Panc1 (cell line): ENCODE results near the gene RASAL1.

ENCODE experiments used
- CTCF ChIP-seq: fragments of 450-650 bp; IDR thresholded peaks from 2 replicates; pipeline ENCODE4 v1.5.1; 2017; ENCODE audit warnings: mild to moderate bottlenecking
- SIN3A ChIP-seq: IDR thresholded peaks from 2 replicates; pipeline ENCODE4 v1.6.1; 2012; ENCODE audit warnings: low read depth, mild to moderate bottlenecking, low read length, moderate library complexity, borderline replicate concordance; ENCODE audit not compliant: insufficient read depth

- no peak for TF ChIP-seq CTCF
- no peak for TF ChIP-seq SIN3A
Observed at GRCh38 chr12:113052326-113052725, 83.2 kb downstream of the RASAL1 start.
